Gastrocnemius medialis (tissue), 4 donors: ENCODE results near the gene LBX1. TPM values are rescaled to one million over a fixed set of nuclear protein-coding genes. Genes with fewer than 3 reads are reported as not detected.

Source experiments
- ATAC-seq, 2 donors: fragments of 150-250 bp; one replicate each; pipeline ENCODE4 v1.9.1; 2016
- DNase-seq, 2 donors: peaks; one replicate each; pipeline ENCODE4 v3.0.0-alpha.2; 2019
- H3K27ac ChIP-seq, 4 donors: fragments of 200-600 bp; sonication (generic); 1 replicate in 1 of 4; 2 replicates in 3 of 4; pipeline ENCODE4 v1.5.1; 2016 to 2018; ENCODE audit warnings: mild to moderate bottlenecking in 2 of 4, moderate library complexity in 1 of 4
- H3K27me3 ChIP-seq, 3 donors: fragments of 200-600 bp; sonication (generic) in 2 of 3; 1 replicate in 1 of 3; 2 replicates in 2 of 3; pipeline versions ENCODE4 v1.5.1 to v1.6.0; 2016 to 2019; ENCODE audit warnings: mild to moderate bottlenecking in 1 of 3, moderate library complexity in 1 of 3
- H3K36me3 ChIP-seq, 2 donors: fragments of 200-600 bp; sonication (generic) in 1 of 2; one replicate each; pipeline ENCODE4 v1.5.1; 2017 to 2018
- H3K4me1 ChIP-seq, 2 donors: fragments of 200-600 bp; sonication (generic) in 1 of 2; one replicate each; pipeline ENCODE4 v1.5.1; 2016 to 2017; ENCODE audit warnings: mild to moderate bottlenecking in 2 of 2
- H3K4me3 ChIP-seq, 4 donors: fragments of 200-600 bp; sonication (generic) in 3 of 4; 1 replicate in 1 of 4; 2 replicates in 3 of 4; pipeline ENCODE4 v1.5.1; 2016 to 2019; ENCODE audit warnings: mild to moderate bottlenecking in 2 of 4
- H3K9me3 ChIP-seq, 3 donors: fragments of 200-600 bp; sonication (generic) in 2 of 3; 1 replicate in 1 of 3; 2 replicates in 2 of 3; pipeline ENCODE4 v1.5.1; 2016 to 2019
- POLR2A ChIP-seq, 2 donors: fragments of 450-650 bp; IDR thresholded peaks; one replicate each; pipeline ENCODE4 v1.6.1; 2017; ENCODE audit warnings: antibody characterized with exemption in 2 of 2, mild to moderate bottlenecking in 2 of 2, moderate library complexity in 2 of 2
- in situ Hi-C, 4 donors: fragments of 200-750 bp; cut with MboI; loops; one replicate each; pipeline versions ENCODE4 v1.15.0 to v1.8.0; 2017; ENCODE audit warnings: low sequenced_read_pairs in 4 of 4
- intact Hi-C: fragments of 100-400 bp; cut with DNase I; formaldehyde crosslinking; loops from one replicate; pipeline ENCODE4 v1.15.1; 2023; ENCODE audit warnings: low total_unique reads
- total RNA-seq, 4 donors: library from RNA; depleted of rRNA; stranded (reverse); fragments of >200 nt; gene quantifications; one replicate each; pipeline versions ENCODE4 v1.1.0 to v1.2.3, GENCODE V29; 2016
- TF ChIP-seq, protein P1 (sequence below), 5 experiments: fragments of 450-650 bp in 3 of 5; fragments of 200-600 bp in 2 of 5; sonication (generic) in 2 of 5; IDR thresholded peaks in 4 of 5; conservative IDR thresholded peaks in 1 of 5; 1 replicate in 4 of 5; 2 replicates in 1 of 5; pipeline ENCODE4 v1.5.1; 2016 to 2019; ENCODE audit warnings: antibody characterized with exemption in 5 of 5, mild to moderate bottlenecking in 3 of 5, moderate library complexity in 3 of 5

The LBX1 gene
- total RNA-seq, 4 donors from 2014 or later, result 10.7 to 25.9 (median 13.0) TPM

DNA sequence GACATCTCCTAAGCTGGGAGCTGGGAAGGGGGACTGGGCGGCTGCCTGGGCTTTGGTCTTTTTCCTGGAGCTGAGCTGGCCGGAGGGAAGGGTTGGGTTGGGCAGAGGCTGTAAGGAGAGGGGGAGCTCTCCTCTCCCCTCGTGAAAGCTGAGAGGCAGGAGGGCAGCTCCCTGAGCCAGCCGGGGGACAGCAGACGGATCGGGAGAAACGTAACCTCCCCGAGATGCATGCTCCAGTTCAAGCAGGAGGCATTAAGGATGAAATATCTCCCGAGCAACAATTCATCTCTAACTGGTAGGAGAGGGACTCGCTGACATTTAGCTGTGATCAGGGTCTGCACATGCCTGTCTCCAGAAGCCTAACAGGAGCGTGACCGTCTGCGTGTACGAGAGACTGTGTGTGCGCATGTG lies 19.9 kb upstream of the LBX1 start:
- Histone ChIP-seq H3K9me3 (no peaks in the 10 kb centered on the region), H3K27ac (no peak overlapping the region), H3K36me3 (no peaks in the 10 kb centered on the region), H3K4me3 (no peak overlapping the region), H3K27me3 (peaks cover 0 to 3% (median 0%) of the 10 kb centered on the region in 3 donors), H3K4me1 (peaks cover 5 to 7% of the 10 kb centered on the region in 2 donors)
- in situ Hi-C loops, result no loop called here
- intact Hi-C loops, result loop anchor here (5.0 kb wide), 1 partner anchor 43 kb away; no protein-coding TSS in a partner anchor
- ATAC-seq (no peak), DNase-seq (no peak)
- TF ChIP-seq, protein P1, sequence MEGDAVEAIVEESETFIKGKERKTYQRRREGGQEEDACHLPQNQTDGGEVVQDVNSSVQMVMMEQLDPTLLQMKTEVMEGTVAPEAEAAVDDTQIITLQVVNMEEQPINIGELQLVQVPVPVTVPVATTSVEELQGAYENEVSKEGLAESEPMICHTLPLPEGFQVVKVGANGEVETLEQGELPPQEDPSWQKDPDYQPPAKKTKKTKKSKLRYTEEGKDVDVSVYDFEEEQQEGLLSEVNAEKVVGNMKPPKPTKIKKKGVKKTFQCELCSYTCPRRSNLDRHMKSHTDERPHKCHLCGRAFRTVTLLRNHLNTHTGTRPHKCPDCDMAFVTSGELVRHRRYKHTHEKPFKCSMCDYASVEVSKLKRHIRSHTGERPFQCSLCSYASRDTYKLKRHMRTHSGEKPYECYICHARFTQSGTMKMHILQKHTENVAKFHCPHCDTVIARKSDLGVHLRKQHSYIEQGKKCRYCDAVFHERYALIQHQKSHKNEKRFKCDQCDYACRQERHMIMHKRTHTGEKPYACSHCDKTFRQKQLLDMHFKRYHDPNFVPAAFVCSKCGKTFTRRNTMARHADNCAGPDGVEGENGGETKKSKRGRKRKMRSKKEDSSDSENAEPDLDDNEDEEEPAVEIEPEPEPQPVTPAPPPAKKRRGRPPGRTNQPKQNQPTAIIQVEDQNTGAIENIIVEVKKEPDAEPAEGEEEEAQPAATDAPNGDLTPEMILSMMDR (IDR thresholded peaks at IDR 0.05 in 4 of 5, conservative IDR thresholded peaks at IDR 0.05 in 1 of 5), result no peak

DNA sequence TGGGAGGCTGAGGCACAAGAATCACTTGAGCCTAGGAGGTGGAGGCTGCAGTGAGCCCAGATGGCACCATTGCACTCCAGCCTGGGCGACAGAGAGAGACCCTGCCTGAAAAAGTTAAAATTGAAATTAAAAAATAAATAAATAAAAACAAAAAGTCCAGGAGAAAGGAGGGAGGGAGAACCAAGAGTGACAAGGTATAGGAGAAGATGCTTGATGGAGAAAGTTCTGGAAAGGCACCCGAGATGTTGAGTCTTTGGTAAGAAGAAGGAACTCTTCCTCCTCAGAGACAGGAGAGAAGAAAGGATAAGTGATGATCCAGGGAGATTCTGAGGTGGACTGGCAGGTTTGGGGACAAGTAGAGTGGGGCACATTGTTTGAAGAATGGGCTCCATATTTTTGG lies 17.4 kb upstream of the LBX1 start:
- intact Hi-C loops (loop anchor here (5.0 kb wide), 1 partner anchor 46 kb away; no protein-coding TSS in a partner anchor), in situ Hi-C loops (no loop called here)
- Histone ChIP-seq H3K4me3 (no peak overlapping the region), H3K27ac (no peak overlapping the region), H3K36me3 (no peaks in the 10 kb centered on the region), H3K27me3 (peaks cover 0 to 3% (median 0%) of the 10 kb centered on the region in 3 donors), H3K9me3 (no peaks in the 10 kb centered on the region), H3K4me1 (peaks cover 25 to 32% of the 10 kb centered on the region in 2 donors)
- TF ChIP-seq POLR2A (IDR thresholded peaks at IDR 0.05), result no peak
- TF ChIP-seq, protein P1 (IDR thresholded peaks at IDR 0.05 in 4 of 5, conservative IDR thresholded peaks at IDR 0.05 in 1 of 5), result no peak
- no peak for DNase-seq
- ATAC-seq, result no peak

DNA sequence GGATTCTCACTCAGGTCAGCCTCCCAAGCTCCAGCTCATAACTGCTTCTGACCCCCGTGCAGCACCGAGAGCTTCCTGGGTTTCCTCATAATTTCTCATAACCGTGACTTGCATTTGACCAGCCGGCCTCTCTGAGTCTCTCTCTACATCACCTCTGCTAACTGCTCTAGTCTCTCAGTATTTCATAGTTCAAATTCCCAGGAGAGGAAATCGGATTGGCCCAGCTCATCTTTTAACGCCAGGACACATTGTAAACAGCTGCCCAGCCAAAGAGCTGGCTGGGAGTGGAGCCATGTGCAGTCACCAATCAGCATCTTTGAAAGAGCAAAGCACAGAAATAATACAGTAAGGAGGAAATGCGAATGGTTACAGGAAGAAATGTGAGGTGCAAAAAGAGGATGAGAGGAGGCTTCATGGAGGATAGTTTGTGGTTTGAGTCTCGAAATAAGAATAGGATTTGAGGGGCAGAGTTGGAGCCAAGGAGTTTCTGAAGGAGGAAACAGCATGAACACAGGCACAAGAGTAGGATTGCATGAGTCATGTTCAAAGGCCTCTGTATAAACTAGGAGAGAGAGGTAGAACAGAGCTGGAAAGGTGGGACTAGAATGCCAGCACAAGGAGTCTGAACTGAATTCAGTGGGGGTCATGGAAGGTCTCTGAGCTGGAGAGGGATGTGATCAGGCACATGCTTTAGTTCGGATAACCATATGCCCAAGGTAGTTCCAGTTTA lies 15.2 kb upstream of the LBX1 start:
- in situ Hi-C loops, result no loop called here
- H3K36me3 ChIP-seq, result no peaks in the 10 kb centered on the region
- peaks cover 0 to 1% (median 0%) of the 10 kb centered on the region in 3 donors for H3K27me3 ChIP-seq
- peak overlapping the region; percentile 75 to 90 (median 78) for H3K27ac ChIP-seq
- peak; percentile 67 to 83 for ATAC-seq
- DNase-seq, result peak in 1 of 2 donors; percentile 53
- H3K4me1 ChIP-seq, result peaks cover 27 to 34% of the 10 kb centered on the region in 2 donors
- TF ChIP-seq POLR2A (IDR thresholded peaks at IDR 0.05), result no peak
- TF ChIP-seq, protein P1 (IDR thresholded peaks at IDR 0.05 in 4 of 5, conservative IDR thresholded peaks at IDR 0.05 in 1 of 5), result no peak
- intact Hi-C loops, result loop anchor here (5.0 kb wide), 1 partner anchor 48 kb away; no protein-coding TSS in a partner anchor
- H3K9me3 ChIP-seq, result no peaks in the 10 kb centered on the region
- H3K4me3 ChIP-seq, result no peak overlapping the region

DNA sequence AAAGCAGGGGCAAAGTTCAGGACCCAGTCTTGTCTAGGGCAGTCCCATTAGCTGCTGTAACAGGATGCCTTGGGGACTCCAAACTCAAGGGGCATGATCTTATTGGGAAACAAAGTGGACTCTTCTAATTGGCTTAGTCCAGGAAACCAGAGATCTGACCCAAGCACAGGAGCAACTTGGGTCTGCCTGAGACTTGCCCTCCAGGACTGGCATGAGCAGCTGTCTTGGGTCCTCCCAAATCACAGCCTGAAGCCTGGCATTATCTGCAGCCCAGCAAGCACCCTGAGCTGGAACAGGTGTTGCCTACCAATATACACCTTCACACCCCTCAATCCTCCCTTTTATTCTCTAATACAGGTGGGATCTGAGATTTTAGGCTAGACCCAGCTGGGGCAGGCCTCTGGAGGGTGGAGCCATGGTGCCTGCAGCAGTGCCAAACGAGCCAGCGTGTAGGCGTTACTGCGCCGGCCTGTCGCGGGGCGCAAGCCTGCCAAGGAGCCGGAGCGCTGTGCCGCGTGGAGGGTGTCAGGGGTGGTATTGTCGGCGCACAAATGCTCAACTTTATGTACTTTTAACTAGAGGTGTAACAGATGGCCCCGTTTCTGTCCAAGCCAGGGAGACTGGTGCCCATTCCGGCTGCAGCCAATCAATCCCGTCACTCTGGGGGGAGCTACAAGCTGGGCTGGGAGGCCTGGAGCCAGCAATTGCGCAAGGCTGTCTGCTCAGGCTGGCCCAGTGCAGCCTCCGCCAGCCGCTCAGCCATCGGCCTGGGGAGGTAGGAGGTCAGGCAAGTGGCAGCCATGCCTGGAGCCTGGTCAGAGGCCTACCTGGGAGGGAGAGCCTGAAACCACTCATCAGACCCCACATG lies 12.8 kb upstream of the LBX1 start:
- peak; percentile 69 to 79 for ATAC-seq
- TF ChIP-seq POLR2A (IDR thresholded peaks at IDR 0.05), result no peak
- TF ChIP-seq, protein P1 (IDR thresholded peaks at IDR 0.05 in 4 of 5, conservative IDR thresholded peaks at IDR 0.05 in 1 of 5), result no peak
- Histone ChIP-seq H3K36me3 (no peaks in the 10 kb centered on the region), H3K9me3 (no peaks in the 10 kb centered on the region), H3K27ac (peak overlapping the region; percentile 75 to 90 (median 78)), H3K27me3 (peaks cover 6 to 10% (median 7%) of the 10 kb centered on the region in 3 donors), H3K4me3 (peak overlapping the region; percentile 46 to 58 (median 49)), H3K4me1 (peaks cover 27 to 34% of the 10 kb centered on the region in 2 donors)
- peak; percentile 55 to 88 for DNase-seq
- in situ Hi-C loops, result no loop called here
- intact Hi-C loops, result loop anchor here (1.0 kb wide), 1 partner anchor 13 kb away; the partner anchor contains the start of gene LBX1
